IPS-18c (cell line): ENCODE measurements around the gene WDR55.
A peak's percentile ranks its signal among the peaks of the same experiment; 100 is the strongest.
"Not testable (repeated sequence)": the region's sequence is repeated elsewhere in the genome, so short reads cannot be mapped to it uniquely, and the experiment has no call there.

ENCODE experiments used
- H3K4me3 ChIP-seq: 2 replicates; pipeline ENCODE4 v1.7.0; 2013; ENCODE audit warnings: low read depth, mild to moderate bottlenecking, low read length, moderate library complexity; ENCODE audit not compliant: insufficient read depth
- H3K9me3 ChIP-seq: one replicate; pipeline ENCODE4 v1.6.1; 2013; ENCODE audit warnings: mild to moderate bottlenecking, low read length, moderate library complexity; ENCODE audit not compliant: control insufficient read depth, insufficient read depth

The WDR55 gene

GRCh38 chr5:140664359-140665119 lies at the start of gene WDR55:
Gene WDR55, plus strand, starts transcription at chr5:140664904. Its CDS starts 9 bp downstream, at chr5:140664913.
- H3K4me3 ChIP-seq = peak within 1 kb of the TSS; percentile 95

DNA sequence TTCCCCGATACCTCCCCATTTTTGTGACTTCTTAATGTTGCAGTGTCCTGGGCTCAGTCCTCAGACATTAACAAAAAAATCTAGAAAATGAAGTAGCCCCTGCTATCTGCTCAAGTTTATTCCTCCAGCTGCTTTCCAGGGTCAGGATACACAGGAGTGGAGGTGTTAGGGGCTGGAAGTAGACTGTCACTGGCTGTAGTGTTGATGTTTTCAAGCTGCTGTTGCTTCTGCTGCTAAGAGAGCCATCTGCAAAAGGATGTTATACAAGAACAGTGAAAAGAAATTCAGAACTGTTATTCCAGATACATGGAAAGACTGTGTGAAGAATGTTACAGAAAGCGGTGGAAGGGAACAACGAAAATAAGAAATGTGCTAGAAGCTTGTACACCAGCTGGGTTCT lies 42.4 kb upstream of the WDR55 start:
- H3K9me3 ChIP-seq = no peaks in the 10 kb centered on the region

More at GRCh38 chr5:140664359-140665119, at the start of gene WDR55:
- no peaks in the 10 kb centered on the region for H3K9me3 ChIP-seq

GRCh38 chr5:140623061-140623460 lies 41.6 kb upstream of the WDR55 start:
- H3K9me3 ChIP-seq, H3K4me3 ChIP-seq: not testable (repeated sequence)

More for the DNA sequence above, 42.4 kb upstream of the WDR55 start:
- H3K4me3 ChIP-seq = no peak overlapping the region

GRCh38 chr5:140624886-140625285 lies 39.8 kb upstream of the WDR55 start:
- H3K4me3 ChIP-seq, H3K9me3 ChIP-seq: not testable (repeated sequence)

DNA sequence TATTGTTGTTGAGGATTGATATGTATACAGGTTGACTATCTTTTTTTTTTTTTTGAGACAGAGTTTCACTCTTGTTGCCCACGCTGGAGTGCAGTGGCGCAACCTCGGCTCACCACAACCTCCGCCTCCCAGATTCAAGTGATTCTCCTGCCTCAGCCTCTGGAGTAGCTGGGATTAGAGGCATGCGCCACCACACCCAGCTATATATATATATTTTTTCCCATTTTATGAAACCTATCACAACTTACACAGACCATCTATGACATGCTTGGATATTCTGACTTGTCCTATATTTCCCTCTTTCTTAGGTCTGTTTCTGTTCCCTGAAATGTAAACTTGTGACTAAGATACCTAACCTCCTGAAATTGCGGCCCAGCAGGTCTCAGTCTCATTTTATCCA lies 36.7 kb upstream of the WDR55 start:
- Histone ChIP-seq H3K9me3 (peaks cover 12% of the 10 kb centered on the region), H3K4me3 (no peak overlapping the region)

- Histone ChIP-seq H3K9me3 (peaks cover 12% of the 10 kb centered on the region), H3K4me3 (no peak overlapping the region)
These were observed 36.0 kb upstream of the WDR55 start for GRCh38 chr5:140628711-140629110.

DNA sequence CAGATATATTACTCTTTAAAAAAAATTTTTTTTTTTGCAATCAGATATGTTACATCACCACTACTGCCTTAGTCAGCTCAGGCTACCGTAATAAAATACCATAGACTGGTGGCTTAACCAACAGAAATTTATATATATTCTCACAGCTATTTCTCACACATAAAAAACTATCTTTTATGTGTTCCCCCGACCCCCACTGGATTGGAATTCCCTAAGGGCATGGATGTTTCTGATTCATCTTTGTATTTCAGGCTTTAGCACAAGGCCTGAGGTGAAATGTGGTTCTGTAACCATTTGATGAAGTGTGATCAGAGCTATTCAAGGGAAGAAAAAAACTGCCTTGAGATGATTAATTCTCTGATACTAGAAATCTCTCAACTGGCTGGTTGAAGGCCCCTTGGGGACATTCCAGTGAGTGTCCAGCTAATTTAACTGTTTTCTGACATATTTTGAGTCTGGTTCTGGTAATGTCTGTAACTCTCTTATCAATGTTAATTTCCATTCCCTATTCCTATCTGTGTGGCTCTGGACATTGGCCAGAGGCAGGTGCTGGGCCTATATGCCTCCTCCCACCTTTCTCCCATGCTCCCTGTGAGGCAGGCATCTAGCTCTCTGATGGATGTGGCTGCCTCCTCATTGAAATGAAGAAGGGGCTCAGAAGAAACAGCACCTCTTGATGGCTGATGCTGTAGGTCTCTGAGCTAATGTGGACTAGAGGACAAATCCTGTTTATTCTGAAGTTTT lies 34.2 kb upstream of the WDR55 start:
- peaks cover 12% of the 10 kb centered on the region for H3K9me3 ChIP-seq

DNA sequence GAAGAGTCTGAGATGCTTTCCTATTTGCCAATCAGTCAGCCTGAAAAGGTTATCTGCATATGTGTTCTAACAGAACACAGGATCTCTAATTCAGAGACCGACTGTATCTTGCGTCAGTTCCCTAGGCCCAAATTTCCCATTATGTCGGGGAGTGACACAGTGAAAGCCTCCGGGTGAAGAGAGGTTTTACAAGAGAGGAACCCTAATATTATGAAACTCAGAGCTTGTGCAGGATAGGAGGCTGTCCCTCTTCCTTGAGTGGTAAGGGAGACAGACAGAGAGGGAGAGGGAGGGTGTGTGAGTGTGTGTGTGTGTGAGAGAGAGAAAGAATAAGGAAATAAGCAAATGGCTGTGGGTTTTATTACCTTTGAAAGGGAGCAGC lies 33.7 kb upstream of the WDR55 start:
- Histone ChIP-seq H3K9me3 (peaks cover 12% of the 10 kb centered on the region), H3K4me3 (no peak overlapping the region)

More for the DNA sequence above, 34.2 kb upstream of the WDR55 start:
- H3K4me3 ChIP-seq = no peak overlapping the region

GRCh38 chr5:140631831-140632365 lies 32.8 kb upstream of the WDR55 start:
- H3K9me3 ChIP-seq = peaks cover 12% of the 10 kb centered on the region
- H3K4me3 ChIP-seq = peak overlapping the region; percentile 44

- Histone ChIP-seq H3K9me3 (peaks cover 12% of the 10 kb centered on the region), H3K4me3 (peak overlapping the region; percentile 44)
These were observed 32.2 kb upstream of the WDR55 start for GRCh38 chr5:140632366-140633020.

DNA sequence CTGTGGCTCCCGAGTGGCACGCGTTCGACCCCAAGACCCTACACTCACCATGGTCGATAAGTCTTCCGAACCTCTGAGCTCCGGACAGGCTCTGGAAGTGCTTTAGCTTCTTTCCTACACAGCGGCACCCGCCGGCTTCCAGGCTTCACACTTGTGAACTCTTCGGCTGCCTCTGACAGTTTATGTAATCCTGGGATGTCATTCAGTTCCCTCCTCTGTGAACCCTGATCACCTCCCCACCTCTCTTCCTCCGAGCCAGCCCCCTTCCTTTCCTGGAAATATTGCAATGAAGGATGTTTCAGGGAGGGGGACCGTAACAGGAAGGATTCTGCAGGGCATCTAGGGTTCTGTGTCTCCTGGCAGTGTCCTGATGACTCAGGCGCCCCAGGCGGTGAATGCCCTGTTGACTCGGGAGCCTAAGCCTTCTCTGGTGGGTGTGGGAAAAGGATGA lies 31.7 kb upstream of the WDR55 start, which contains the start of gene CD14:
TSS of gene CD14 (minus strand) at position 155 of the 451 bp plus-strand sequence. CDS start at position 51, 104 bp downstream.
- H3K9me3 ChIP-seq = peaks cover 8% of the 10 kb centered on the region
- H3K4me3 ChIP-seq = peak within 1 kb of the TSS; percentile 44

GRCh38 chr5:140633501-140633900 lies 31.2 kb upstream of the WDR55 start:
- Histone ChIP-seq H3K9me3 (peaks cover 6% of the 10 kb centered on the region), H3K4me3 (no peak overlapping the region)

GRCh38 chr5:140634103-140634502 lies 30.6 kb upstream of the WDR55 start:
- Histone ChIP-seq H3K4me3 (no peak overlapping the region), H3K9me3 (peaks cover 4% of the 10 kb centered on the region)

- no peak overlapping the region for H3K4me3 ChIP-seq
These were observed 29.1 kb upstream of the WDR55 start for GRCh38 chr5:140635291-140636257.

DNA sequence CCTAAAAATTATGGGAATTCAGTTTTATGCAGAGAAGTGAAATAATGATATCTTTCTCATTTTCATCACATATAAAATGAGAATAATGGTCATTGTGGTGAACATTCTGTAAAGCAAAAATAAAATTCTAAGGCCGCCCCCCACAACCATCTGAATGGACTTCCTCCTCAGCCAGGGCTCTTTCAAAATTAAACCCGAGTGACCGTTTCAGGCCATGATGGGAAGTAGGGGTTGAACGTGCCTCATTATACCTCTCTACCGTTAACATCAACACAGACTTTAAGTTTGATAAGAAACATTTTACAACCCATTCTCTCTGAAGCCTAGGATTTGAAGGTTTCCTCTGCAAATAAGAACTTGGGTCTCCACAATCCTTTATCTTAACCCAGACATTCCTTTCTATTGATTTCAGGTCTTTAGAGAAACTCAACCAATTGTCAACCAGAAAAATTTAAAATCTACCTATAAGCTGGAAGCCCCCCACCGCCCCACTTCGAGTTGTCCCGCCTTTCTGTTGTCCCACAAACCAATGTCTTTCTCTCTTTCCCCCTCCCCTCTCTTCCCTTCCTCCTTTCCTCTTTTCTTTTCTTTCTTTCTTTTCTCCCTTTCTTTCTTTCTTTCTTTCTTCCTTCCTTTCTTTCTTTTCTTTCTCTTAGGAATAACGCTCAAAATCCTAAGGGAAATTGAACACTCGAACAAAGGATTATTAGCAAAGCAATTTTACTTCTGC lies 27.2 kb upstream of the WDR55 start:
- peaks cover 4% of the 10 kb centered on the region for H3K9me3 ChIP-seq
- no peak overlapping the region for H3K4me3 ChIP-seq

More at GRCh38 chr5:140635291-140636257, 29.1 kb upstream of the WDR55 start:
- H3K9me3 ChIP-seq = peaks cover 4% of the 10 kb centered on the region

GRCh38 chr5:140638898-140639147 lies 25.9 kb upstream of the WDR55 start:
- not testable (repeated sequence) for H3K4me3 ChIP-seq, H3K9me3 ChIP-seq
